ENCODE results near the gene TMEM213. TPM values are rescaled to one million over a fixed set of nuclear protein-coding genes. Genes with fewer than 3 reads are reported as not detected.
A peak's percentile ranks its signal among the peaks of the same experiment; 100 is the strongest.

Gene TMEM213, protein sequence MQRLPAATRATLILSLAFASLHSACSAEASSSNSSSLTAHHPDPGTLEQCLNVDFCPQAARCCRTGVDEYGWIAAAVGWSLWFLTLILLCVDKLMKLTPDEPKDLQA
- polyA plus RNA-seq (2014; cell fraction: cytosol; rRNA removed): not detected in 2 replicates
- polyA plus RNA-seq (2014; cell fraction: nucleus; rRNA removed): not detected in 2 replicates

DNA sequence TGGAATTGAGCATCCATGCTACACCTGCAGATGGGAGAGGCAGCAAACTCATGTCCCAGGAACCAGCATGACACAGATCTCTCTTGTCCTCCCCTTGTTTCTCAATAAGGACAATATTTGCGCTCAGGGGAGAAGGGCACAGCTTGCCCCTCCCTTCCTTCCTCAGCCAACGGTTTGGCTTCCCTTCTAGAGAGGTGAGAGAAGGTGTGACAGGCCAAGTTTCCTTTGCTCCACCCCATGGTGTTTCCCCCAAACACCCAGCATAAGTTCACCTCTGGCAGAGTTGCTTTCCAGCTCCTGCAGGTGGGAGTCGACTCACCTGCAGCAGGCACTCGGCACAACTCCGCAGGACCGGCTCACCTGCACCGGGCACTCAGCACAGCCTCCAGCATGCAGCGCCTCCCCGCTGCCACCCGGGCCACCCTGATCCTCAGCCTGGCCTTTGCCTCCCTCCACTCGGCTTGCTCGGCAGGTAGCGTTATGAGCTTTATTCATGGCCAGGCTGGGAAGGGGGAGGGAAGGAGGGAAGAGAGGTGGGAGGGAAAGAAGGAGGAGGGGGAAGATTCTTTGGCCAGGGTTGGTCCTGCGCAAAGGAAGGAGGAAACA is at the start of gene TMEM213, which contains the start of gene ATP6V0A4:
TMEM213 (plus strand) TSS at position 280 of the 606 bp plus-strand sequence; CDS start at position 391, 111 bp downstream.
ATP6V0A4 (minus strand) TSS at position 482 of the 606 bp plus-strand sequence. CDS start 26,949 bp downstream, outside the sequence.
- no peak for DNase-seq (ENCODE audit: low spot score)

DNA sequence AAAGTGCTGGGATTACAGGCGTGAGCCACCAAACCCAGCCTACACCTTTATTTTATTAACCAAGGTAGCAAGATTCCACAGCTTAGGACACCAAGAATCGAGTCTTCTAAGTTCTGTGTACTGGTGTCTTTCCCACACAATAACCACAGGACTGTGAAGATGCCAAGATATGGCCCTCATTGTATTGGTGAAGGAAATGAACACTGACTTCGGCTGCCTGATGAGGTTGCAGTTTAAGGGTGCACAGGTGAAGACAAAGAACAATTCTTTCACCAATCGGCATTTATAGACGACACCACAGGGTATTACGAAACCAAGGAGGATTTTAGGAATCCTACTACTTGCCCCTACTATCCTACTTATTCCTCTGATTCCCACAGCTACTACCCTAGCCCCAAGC is 49.1 kb upstream of the TMEM213 start:
- DNase-seq (ENCODE audit: low spot score): no peak

DNA sequence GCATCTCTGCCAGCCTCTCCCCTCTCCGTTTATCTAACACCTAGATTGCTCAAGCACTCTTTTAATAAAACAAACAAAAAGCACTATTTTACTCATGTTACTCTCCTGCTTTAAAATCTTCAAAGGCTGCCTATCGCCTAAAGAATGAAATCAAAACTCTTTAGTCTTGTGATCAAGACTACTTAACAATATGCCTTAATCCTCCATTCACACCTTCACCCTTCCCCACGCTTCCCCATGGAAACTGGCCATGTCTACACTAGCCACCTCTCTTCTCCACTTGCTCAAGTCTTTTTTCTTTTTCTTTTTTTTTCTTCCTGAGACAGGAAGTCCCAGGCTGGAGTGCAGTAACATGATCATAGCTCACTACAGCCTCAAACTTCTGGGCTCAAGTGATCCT is 47.8 kb upstream of the TMEM213 start:
- no peak for DNase-seq (ENCODE audit: low spot score)

DNA sequence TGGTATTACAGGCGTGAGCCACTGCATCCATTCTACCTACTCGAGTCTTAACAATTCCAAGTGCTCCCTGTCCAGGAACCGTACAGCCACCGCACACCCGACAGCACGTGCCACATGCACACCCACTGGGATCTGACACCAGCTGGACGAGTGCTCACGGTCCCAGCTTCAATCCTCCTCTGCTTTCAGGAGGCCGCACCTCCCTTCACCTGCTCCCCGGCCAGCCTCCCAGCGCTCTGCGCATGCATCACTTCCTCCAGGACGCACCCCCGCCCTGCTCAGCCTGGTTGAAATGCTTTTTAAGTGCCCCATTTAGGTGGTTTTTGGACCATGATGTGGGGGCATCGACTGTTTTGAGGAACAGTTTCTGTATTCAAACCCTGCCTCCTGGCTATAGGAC is 47.3 kb upstream of the TMEM213 start:
- no peak for DNase-seq (ENCODE audit: low spot score)

DNA sequence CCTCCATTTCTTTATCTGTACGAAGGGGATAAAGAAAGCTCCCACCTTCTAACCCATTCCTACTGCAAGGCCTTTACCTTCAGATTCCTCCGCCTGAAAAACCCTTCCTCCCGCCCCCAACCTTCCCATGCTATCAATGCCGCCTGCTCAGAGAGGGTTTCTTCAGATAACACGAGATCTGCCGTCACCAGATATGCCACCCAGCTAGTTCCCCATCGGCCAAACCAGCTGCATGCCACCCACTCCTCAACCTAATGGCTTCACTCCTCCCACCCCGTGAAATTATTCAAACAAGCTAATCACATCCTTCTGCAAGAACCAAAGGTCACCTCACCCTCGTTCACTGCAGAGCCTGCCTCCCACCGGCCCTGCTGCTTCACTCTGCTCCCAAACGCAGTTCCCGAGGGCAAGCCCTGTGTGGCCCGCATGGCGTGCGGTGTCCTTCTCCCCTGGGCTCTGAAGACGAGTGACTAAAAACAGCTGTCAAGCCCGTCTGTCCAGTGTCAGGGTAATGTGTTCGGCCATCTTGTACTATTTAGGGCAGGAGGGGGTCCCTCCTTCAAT is 46.8 kb upstream of the TMEM213 start:
- DNase-seq (ENCODE audit: low spot score): no peak

DNA sequence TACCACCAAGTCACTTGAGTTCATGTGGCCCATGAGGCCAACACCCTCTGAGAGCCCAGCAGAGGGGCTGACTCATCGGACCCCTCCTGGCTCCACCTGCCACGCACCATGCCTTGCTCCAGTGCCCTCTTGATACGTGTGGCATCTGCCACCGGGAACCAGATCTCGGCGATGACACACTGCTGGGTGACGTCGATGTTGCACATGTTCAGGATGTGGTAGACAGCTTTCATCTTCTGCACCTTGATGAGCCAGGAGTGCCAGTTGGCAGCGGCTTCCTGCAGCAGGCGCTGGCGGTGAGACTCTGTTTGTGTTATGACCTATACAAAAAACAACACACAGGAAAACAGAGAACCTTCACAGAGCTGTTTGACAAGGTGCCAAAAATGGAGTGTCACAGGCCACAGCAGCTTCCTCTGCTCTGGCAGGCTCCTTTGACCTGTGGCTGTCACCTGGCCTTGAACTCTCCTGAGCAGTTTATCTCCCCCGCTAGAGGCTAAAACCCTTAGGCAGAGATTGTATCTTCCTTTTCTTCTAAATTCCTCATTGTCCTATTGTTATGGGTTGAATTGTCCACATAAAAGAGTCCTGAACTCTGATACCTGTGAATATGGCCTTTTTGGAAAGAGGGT is 45.2 kb upstream of the TMEM213 start:
- no peak for DNase-seq (ENCODE audit: low spot score)

DNA sequence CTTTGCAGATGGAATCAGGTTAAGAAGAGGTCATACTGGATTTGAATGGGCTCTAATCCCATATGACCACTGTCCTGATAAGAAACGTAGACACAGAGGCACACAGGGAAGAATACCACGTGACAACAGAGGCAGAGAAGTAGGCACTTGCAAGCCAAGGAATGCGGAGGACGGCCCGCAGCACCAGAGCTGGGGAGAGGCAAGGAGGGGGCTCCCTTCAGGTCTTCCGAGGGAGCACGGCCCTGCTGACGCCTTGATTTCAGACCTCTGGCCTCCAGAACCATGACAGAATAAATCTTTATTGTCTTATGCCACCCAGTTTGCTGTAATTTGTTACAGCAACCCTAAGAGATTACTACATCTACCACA is 44.7 kb upstream of the TMEM213 start:
- no peak for DNase-seq (ENCODE audit: low spot score)

DNA sequence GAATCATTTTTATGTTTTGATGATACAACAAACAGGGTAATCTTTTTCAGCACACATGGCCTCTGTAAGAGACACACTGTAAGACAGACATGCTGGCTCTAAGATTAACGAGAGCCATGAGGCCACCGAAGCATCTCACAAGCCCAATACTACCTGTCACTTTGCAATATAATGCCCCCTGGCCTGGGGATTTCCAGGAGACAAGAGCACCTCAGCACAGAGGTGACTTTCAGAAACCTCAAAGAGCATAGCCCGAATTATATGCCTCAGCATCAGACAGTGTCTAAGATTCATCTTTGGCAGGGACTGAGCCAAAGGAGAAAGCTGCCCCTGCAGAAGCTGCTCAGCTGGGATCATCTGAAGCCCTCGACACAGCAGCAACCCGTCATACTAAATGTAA is 44.2 kb upstream of the TMEM213 start:
- no peak for DNase-seq (ENCODE audit: low spot score)

DNA sequence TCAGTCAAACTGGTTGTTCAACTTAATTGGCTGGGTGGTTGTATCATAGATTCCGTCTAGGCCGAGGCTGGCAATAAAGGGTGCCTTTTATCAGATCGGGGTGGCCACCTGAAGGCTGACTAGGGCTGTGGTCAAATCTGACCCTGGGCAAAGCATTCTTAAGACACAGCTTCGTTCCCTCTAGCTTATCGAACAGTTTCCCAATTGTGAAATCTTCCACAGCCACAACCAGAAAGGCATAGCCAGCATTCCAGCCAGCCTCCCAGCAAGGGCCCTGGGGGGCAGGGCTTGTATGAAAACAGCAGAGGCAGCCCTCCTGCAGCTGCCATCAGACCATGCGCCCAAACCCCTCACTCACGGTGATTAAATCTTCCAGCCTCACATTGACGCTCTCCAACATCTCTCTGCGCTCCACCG is 42.5 kb upstream of the TMEM213 start:
- peak; percentile 60 for DNase-seq (ENCODE audit: low spot score)

DNA sequence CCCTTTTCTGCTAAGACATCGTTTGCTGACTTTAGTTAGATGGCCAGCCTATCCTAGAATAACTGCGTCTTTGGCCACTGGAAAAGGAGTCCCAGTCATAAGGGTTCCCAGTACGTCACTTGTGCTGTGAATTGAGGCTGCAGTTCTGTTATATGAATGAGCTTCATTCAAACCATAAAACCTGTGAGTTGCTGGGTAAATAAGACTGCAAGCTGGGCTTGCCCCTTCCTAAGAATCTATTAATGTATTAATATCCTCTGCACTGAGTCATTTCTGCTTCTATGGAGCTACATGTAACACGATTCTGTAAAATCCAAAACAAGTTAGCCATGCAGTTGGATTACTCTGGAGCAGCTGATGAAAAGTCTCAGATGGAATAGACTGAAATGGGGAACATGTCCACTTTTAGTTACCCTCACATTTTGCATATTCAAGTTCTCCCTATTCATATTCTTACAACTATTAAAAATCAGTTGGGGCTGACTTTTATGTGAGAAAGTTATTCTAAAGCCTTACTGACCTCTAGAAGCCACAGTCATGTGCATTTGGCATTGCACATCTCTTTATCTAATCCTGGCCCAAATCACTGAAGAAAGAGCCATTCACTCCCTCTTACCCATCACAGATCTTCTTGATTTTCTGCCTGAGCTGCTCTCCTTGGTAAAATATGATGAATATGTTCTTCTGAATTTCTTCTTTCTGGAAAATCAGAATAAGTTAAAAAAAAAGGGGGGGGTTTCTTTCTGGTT is 41.8 kb upstream of the TMEM213 start:
- no peak for DNase-seq (ENCODE audit: low spot score)

DNA sequence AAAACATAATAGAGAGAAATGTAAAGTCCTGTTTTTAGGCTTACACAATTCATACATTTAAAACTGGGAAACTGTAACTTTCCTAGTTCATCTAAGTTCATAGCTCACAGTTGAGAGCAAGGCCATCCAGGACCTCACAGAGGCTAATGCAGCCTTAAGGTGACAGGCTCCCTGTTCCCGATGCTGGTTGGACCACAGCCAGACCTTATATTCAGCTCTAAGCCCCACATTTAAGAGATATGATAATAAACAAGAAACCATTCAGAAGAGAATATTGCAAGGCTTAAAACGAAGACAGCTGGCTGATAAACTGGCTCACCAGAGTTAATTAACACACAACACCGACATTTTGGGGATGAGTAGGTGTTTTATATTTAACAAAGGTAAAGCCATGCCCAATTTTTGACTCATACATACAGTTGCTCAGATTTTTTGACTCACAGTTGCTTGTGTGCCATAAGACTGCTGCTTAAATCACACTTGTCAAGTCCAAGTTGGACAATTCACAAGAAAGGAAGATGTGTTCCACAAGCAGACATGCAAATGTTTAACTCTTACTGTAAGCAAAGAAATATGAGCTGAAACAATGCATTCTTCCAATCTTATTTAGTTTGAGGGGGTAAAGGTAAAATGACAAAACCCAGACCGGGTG is 41.1 kb upstream of the TMEM213 start:
- no peak for DNase-seq (ENCODE audit: low spot score)

DNA sequence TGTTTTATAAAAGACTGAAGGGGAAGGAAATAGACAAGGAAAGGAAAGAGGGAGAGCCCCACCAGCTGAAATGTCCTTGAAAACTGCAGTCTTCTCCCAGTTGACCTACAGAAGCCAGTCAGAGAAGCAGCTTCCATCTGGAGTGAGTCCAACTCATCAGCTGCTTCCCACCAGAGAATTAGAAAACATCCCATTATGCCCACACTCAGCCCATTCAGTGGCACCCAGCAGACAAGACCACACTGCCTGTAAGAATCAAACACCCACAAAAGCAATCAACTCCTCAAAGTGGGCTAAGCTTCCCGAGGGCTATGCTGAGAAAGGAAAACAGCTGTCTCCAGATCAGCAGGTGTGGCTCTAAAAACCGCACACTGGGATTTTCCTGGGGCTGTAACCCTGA is 29.6 kb upstream of the TMEM213 start:
- no peak for DNase-seq (ENCODE audit: low spot score)

DNA sequence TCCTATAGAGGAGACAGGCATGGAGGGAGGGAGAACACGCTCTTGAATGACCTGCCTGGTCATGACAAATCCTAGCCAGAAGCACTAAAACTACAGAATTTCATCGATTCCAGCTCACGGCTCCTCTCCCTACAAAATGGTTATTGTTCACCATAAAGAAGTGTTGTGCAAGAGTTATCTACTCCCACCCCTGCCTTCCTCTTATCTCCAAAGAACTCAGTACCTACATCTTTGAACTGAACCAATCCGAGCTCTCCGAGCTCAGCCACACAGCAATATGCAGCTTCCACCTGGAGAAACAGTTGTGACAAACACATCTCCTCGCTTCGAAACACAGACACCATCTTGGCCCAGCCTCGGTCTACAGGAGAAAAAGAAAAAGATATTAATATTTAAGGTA is 26.9 kb upstream of the TMEM213 start:
- DNase-seq (ENCODE audit: low spot score): no peak

DNA sequence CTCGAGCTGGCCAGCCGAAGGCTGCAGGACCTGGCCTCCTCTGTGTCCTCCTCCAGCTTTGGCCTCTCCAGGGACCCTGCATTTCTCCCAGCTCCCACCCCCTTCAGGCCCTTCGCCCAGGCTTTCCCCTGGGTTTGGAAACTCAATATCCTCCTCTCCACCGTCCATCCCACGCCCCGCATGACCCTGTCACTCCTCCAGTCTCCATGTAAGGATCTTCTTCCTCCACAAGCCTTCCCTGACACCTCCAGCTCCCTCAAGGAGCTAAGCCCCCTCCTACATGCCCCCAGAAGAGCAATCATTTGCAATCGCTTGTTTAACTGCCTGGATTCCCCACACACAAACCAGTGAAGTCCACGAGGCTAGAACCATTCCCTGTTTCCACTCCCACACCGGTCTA is 24.6 kb upstream of the TMEM213 start:
- no peak for DNase-seq (ENCODE audit: low spot score)

DNA sequence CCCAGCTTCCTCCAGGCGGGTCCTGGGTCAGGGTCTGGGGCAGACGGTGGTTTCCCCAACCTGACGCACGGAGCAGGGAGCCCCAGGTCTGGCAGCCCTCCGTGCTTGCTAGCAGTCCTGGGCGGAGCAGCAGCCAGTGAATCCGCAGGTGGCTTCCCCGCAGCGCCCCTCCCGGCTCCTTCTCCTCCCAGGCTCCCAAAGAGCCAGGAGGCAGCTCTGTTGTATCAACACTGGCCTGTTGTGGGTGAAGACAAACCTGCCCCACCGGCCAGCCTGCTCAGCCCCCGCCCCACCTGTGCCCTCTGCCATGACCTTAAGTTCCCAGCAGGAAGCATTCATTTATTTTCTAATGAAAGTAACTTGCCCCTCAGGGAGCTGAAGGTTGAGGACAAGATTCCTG is 24.0 kb upstream of the TMEM213 start:
- DNase-seq (ENCODE audit: low spot score): no peak

DNA sequence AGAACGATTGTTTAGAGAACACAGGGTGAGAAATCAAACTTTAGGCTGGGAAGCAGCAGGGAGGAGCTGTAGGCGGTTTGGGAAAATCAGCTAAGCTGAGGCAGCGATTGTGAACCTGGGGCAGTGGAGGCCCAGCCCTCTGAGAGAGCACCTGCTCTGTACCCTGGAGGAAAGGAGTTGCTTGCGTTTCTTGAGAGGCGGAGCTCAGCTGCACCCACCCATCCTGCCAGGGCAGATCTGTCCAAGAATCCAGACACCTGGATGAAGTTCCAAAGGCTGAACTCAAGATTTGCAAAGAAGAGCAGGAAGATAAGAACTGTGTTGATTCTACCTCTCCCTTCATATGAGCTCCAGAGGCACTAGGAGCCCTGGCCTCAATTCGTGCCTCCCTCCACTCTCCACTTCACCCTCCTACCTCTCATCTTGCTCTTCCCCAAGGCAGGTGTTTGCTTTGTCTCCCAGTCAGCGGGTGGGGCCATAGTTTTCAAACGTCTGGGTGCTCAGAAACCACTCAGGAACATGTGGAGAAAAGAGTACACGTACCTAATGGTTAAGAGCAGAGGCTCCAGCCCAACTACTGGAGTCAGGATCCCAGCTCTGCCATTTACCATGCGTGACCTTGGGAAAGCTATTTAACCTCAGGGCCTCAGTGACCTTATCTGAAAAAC is 21.5 kb upstream of the TMEM213 start:
- DNase-seq (ENCODE audit: low spot score): no peak

DNA sequence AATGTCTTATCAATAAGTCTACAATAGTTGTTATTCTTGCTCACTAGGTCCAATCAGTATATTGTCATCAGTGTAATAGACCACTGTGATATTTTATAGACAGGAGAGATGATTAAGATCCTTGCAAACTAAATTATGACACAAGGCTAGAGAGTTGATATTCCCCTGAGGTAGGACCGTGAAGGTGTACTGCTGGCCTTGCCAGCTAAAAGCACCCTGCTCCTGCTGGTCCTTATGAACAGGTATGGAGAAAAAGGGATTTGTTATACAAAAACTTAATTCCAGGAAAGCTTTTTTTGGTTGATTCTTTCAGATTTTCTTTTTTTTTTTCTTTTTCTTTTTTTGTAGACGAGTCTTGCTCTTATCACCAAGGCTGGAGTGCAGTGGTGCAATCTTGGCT is 16.8 kb upstream of the TMEM213 start:
- DNase-seq (ENCODE audit: low spot score): no peak

DNA sequence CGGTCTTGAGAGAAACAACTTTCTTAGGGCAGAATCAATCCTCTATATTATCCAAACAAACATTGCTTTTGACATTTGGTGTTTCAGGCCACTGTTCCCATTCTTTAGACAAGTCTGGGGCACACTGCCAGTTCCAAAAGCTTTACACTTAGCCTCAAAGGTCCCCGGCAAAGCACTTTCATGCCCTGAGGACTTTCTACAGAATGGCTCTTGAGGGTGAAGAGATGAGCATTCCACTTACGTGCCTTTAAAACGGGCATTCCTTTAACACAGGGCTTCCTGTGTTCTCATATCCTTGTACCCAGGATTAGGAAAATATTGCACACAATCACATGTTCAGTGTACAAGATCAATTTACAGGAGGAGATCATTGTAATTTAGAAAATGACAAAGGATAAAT is 13.1 kb upstream of the TMEM213 start:
- no peak for DNase-seq (ENCODE audit: low spot score)

DNA sequence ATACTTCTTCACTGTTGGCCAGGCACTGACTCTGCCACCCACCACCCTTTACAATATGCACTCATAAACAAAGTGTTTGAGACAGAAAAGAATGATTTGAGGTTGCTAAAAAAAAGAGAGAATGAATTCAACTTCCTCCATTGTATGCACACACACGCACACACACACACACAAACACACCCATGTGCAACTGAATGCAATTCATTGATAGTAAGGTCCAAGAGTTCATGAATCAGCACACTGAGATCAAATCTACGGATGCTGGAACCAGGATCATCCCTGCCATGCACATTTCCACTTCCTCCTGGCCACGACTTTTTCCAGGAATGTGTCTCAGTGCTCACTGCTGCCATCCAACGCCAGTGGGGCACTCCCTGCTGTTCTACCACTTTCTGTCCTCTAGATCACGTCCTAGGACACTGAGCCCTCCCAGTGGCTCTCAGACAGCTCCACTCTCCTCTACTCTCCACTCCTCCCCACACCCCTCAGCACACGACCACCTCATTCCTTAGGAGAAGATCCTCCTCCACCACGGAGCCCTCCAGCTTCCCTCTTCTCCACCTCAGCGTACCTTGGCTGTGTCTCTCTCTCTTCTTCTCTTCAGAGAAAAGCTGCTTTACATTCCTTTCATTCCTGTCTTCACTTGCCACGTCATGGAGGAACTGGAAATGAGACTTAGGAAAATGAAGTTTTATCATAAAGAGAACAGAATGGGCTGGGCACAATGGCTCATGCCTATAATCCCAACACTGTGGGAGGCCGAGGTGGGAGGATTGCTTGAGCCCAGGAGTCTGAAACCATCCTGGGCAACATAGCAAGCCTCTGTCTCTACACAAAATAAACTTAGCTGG is 12.0 kb upstream of the TMEM213 start:
- no peak for DNase-seq (ENCODE audit: low spot score)

DNA sequence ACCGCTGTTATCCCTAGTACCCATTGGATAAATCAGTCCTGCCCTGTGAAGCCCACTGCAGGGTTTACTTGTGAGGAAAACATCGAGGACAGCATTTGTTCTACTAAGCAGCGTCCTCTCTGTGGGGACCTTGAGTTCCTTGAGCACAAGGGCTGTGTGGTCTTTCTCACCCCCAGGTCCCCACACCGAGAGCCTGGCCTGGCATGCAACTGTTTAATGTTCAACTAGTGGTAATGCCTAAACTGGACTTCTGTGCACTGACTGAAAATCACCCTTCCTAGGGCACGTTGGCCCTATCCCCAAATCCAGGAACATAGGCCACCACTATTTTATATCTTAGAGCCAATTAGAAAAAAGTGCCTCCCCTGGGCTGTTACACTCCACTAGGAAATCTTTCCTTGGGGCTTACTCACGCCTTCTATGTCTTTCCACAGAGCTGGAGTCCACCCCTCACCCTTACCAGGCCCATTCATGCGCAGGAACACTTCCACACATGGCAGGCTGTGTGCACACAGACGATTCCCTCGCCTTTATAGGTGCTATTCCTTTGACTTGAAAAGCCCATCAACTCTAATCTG is 1.7 kb upstream of the TMEM213 start:
- no peak for DNase-seq (ENCODE audit: low spot score)

All from SK-N-DZ (cell line).